ENCODE results near the gene PHF21B.

Gene PHF21B

DNA sequence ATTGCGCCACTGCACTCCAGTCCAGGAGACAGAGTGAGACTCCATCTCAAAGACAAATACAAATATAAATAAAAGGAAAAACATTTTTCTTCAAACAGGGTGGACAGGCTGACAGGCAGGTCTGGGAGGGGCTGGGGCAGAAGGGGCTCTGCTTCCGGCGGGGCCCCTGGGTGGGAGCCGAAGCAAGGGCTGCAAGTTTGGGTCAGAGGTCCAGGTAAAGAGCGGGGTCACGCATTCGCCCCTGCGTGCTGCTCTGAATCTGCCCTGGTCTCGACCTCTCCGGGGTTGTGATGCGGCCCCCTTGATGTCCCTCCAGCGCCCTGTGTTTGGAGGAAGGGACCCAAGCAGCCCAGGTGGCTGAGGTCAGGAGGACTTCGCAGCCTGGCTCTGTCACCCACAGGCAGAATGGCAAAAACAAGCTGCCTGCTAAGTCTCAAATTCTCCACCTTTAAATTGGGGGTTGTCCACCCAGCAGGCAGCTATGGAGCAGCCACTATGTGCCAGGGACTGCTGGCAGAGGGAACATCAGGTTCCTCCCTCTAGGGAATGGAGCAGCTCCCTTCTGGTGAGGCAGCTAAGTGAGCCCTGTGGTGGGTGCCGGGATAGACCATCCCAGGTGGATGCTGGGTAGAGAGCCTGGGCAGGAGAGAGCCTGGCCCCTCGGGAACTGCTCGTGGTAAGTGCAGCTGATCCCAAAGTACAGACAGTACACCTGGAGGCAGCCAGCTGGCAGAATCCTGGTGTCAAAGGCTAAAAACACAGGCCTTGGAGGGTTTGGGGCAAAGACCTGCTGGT lies 10.3 kb upstream of the PHF21B start:
- no peak overlapping the region for H3K27ac ChIP-seq
- TF ChIP-seq ZFX (IDR thresholded peaks at IDR 0.05; ENCODE audit: borderline replicate concordance): no peak
- TF ChIP-seq, protein P1, sequence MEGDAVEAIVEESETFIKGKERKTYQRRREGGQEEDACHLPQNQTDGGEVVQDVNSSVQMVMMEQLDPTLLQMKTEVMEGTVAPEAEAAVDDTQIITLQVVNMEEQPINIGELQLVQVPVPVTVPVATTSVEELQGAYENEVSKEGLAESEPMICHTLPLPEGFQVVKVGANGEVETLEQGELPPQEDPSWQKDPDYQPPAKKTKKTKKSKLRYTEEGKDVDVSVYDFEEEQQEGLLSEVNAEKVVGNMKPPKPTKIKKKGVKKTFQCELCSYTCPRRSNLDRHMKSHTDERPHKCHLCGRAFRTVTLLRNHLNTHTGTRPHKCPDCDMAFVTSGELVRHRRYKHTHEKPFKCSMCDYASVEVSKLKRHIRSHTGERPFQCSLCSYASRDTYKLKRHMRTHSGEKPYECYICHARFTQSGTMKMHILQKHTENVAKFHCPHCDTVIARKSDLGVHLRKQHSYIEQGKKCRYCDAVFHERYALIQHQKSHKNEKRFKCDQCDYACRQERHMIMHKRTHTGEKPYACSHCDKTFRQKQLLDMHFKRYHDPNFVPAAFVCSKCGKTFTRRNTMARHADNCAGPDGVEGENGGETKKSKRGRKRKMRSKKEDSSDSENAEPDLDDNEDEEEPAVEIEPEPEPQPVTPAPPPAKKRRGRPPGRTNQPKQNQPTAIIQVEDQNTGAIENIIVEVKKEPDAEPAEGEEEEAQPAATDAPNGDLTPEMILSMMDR (IDR thresholded peaks at IDR 0.05): no peak

GRCh38 chr22:45014654-45015053 lies 4.8 kb upstream of the PHF21B start:
- TF ChIP-seq, protein P1 (IDR thresholded peaks at IDR 0.05): no peak
- no peak for TF ChIP-seq ZFX (IDR thresholded peaks at IDR 0.05; ENCODE audit: borderline replicate concordance)
- no peak overlapping the region for H3K27ac ChIP-seq

DNA sequence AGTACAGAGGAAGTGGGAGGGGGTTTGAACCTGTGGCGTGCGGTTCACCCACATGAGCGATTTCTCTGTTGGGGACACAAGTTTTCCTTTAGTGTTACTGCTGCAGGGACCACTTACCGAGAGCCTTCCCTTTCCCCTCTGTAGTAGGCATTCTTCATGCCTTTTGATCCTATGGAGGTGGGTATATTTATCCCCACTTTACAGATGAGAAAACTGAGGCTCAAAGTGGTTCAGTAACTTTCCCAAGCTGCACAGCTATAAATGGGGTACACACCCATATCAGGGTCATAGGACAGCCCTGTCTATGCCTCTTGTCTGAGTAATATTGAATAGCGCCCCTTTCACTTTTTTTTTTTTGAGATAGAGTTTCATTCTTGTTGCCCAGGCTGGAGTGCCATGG lies 3.3 kb upstream of the PHF21B start:
- TF ChIP-seq, protein P1 (IDR thresholded peaks at IDR 0.05): no peak
- no peak for TF ChIP-seq ZFX (IDR thresholded peaks at IDR 0.05; ENCODE audit: borderline replicate concordance)
- no peak overlapping the region for H3K27ac ChIP-seq

DNA sequence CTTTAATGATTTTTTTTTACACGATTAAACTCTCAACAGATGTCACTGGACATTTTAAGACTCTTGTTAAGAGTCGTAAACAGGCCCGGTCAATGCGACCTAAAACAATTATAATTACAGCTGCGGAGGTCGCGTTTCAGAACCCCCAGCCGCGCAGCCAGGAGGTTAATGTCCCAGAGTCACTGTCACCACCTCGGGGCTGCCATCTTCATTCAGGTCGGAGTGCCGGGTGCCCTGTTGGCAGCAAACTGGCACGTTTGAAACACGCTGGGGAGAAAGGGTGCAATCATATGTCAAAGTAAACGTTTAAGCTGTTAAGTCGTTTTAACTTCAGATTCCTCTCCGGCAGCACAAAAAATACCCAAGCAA lies 711 bp upstream of the PHF21B start:
- TF ChIP-seq, protein P1 (IDR thresholded peaks at IDR 0.05): no peak; the same call in 1 of the 2 replicates
- TF ChIP-seq ZFX (IDR thresholded peaks at IDR 0.05; ENCODE audit: borderline replicate concordance): no peak
- peak overlapping the region; percentile 63 for H3K27ac ChIP-seq

DNA sequence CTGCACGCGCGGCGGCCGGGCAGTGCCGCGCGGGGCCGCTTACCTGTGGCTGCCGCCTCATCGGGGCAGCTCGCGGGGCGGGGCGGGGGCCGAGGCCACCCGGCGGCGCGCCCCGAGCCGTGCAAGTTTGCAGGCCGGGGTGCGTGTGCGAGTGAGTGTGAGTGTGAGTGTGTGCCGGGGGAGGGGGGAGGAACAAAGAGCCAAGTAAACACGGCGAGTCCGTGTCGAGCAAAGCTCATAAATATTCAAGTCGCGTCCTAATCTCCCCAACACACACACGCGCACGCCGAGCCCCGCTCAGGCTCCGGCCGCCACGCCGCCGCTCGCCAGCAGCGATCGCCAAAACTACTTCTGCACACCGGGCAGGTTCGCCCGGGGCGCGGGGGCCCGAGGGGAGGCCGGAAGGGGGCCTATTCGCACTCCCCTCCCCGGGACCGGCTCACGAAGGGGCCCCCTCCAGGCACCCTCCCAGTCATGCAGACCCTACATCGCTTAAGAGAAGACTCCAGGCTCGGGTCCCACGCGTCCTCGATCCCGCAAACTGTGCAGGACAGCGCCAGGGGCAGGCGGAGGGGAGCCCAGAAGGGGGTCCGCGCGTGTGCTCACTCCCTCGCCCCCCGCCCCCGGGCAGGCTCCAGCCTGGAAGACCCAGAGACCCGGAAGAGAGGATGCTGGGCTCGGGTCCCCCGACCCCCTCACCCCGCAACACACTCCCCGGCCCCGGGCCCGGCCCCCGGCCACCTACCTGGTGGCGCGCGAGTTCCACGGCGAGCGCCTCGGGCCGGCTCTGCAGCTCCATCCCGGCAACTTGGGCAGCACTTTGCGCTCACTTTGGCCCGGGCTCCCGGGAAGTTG lies 827 bp downstream of the PHF21B start:
- peak overlapping the region; percentile 63 for H3K27ac ChIP-seq
- TF ChIP-seq, protein P1 (IDR thresholded peaks at IDR 0.05): no peak
- TF ChIP-seq ZFX (IDR thresholded peaks at IDR 0.05; ENCODE audit: borderline replicate concordance): no peak

- H3K27ac ChIP-seq: peak overlapping the region; percentile 63
- TF ChIP-seq ZFX (IDR thresholded peaks at IDR 0.05; ENCODE audit: borderline replicate concordance): no peak
- TF ChIP-seq, protein P1 (IDR thresholded peaks at IDR 0.05): no peak
These were observed 1.6 kb downstream of the PHF21B start for GRCh38 chr22:45008186-45008681.
